ENCODE results near the gene ANKFY1. TPM values are rescaled to one million over a fixed set of nuclear protein-coding genes. Genes with fewer than 3 reads are reported as not detected.

Gene ANKFY1
- total and polyA plus RNA-seq, 9 of the 15 experiments (the other 6 are each of a cell fraction or from before 2014, with no cell fraction given), result 4.3 to 25.6 (median 12.2) TPM

DNA sequence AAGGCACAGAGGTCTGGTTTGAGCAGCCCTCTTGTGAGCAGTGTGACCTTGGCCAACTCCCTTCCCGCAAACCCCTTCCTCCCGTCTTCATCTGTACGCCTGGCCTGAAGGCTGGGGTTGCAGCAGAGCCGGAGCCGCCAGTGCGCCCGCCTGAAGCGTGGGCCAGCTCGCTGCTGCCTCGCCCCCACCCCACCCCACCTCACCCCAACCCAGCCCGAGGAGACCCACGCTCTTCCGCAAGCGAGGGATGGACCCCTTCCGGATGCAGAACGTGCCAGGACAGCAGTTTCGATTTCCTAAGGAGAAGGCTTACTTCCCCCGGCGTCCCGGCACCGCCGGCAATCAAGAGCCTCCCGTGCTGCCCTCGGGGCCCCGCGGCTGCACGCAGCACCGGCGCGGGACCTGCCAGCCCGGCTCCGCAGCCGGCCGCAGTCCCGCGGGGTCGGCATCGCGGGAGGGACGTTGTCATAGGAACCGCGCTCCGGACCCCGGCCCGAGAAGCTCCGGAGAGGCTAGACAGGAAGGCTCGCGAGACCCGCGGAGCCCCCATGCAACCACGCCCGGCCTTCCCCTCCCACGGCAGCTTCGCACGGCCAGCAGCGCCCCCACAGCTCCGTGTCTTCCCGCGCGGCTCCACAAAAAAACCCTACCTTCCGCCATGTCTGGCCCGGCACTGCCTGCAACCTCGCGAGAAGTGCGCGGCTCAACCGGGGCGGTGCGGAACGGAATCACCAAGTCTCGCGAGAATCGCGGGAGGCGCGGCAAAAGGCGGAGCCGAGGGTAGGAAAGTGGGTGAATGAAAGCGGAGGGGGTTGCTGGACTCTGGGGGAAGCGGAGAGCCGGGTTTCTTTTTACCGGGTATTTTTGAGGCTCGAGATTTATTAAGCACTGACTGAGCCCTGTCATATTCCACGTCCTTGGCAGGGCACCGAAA, at the start of gene ANKFY1 (continued):
- no peak for TF ChIP-seq SRSF7 (optimal IDR thresholded peaks at IDR 0.05; ENCODE audit: low read depth, low read length)
- TF ChIP-seq, protein P1, sequence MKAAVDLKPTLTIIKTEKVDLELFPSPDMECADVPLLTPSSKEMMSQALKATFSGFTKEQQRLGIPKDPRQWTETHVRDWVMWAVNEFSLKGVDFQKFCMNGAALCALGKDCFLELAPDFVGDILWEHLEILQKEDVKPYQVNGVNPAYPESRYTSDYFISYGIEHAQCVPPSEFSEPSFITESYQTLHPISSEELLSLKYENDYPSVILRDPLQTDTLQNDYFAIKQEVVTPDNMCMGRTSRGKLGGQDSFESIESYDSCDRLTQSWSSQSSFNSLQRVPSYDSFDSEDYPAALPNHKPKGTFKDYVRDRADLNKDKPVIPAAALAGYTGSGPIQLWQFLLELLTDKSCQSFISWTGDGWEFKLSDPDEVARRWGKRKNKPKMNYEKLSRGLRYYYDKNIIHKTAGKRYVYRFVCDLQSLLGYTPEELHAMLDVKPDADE (conservative IDR thresholded peaks at IDR 0.05; ENCODE audit: control insufficient read depth, low read depth, low read length), result no peak
- no peak for TF ChIP-seq DNMT1 (IDR thresholded peaks at IDR 0.05)
- TF ChIP-seq, protein P2, sequence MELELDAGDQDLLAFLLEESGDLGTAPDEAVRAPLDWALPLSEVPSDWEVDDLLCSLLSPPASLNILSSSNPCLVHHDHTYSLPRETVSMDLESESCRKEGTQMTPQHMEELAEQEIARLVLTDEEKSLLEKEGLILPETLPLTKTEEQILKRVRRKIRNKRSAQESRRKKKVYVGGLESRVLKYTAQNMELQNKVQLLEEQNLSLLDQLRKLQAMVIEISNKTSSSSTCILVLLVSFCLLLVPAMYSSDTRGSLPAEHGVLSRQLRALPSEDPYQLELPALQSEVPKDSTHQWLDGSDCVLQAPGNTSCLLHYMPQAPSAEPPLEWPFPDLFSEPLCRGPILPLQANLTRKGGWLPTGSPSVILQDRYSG (tag; conservative IDR thresholded peaks at IDR 0.05; ENCODE audit: low read depth), result no peak
- peak; percentile 37; the same call in 1 of the 2 replicates for TF ChIP-seq POLR2AphosphoS5 (IDR thresholded peaks at IDR 0.05; ENCODE audit: control insufficient read depth, insufficient read depth, low read depth, low read length)
- peak; percentile 46; the same call in 1 of the 2 replicates for TF ChIP-seq GABPA (tag; conservative IDR thresholded peaks at IDR 0.05; ENCODE audit: low read depth)
- TF ChIP-seq HDAC3 (IDR thresholded peaks at IDR 0.05; ENCODE audit: borderline replicate concordance, partially characterized antibody), result peak; percentile 87
- peak; percentile 87 for TF ChIP-seq RB1 (IDR thresholded peaks at IDR 0.05; ENCODE audit: low read depth)
- TF ChIP-seq SREBF1 (IDR thresholded peaks at IDR 0.05; ENCODE audit: borderline replicate concordance, low read depth, low read length), result no peak
- TF ChIP-seq, protein P3, sequence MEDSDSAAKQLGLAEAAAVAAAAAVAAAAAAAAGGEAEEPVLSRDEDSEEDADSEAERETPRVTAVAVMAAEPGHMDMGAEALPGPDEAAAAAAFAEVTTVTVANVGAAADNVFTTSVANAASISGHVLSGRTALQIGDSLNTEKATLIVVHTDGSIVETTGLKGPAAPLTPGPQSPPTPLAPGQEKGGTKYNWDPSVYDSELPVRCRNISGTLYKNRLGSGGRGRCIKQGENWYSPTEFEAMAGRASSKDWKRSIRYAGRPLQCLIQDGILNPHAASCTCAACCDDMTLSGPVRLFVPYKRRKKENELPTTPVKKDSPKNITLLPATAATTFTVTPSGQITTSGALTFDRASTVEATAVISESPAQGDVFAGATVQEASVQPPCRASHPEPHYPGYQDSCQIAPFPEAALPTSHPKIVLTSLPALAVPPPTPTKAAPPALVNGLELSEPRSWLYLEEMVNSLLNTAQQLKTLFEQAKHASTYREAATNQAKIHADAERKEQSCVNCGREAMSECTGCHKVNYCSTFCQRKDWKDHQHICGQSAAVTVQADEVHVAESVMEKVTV (CRISPR knock-in tag; IDR thresholded peaks at IDR 0.05), result no peak
- TF ChIP-seq ASH1L (IDR thresholded peaks at IDR 0.05; ENCODE audit: borderline replicate concordance, low read depth, partially characterized antibody), result peak; percentile 56
- peak; percentile 91 for TF ChIP-seq SIN3B (IDR thresholded peaks at IDR 0.05; ENCODE audit: low read depth)
- TF ChIP-seq, protein P4, sequence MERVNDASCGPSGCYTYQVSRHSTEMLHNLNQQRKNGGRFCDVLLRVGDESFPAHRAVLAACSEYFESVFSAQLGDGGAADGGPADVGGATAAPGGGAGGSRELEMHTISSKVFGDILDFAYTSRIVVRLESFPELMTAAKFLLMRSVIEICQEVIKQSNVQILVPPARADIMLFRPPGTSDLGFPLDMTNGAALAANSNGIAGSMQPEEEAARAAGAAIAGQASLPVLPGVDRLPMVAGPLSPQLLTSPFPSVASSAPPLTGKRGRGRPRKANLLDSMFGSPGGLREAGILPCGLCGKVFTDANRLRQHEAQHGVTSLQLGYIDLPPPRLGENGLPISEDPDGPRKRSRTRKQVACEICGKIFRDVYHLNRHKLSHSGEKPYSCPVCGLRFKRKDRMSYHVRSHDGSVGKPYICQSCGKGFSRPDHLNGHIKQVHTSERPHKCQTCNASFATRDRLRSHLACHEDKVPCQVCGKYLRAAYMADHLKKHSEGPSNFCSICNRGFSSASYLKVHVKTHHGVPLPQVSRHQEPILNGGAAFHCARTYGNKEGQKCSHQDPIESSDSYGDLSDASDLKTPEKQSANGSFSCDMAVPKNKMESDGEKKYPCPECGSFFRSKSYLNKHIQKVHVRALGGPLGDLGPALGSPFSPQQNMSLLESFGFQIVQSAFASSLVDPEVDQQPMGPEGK (CRISPR knock-in tag; IDR thresholded peaks at IDR 0.05; ENCODE audit: borderline replicate concordance), result no peak
- TF ChIP-seq CTBP1 (IDR thresholded peaks at IDR 0.05; ENCODE audit: borderline replicate concordance), result peak; percentile 32; the same call in 1 of the 2 replicates
- TF ChIP-seq NFATC3 (IDR thresholded peaks at IDR 0.05), result no peak
- TF ChIP-seq FOXP1 (CRISPR knock-in tag; IDR thresholded peaks at IDR 0.05), result 0 out of 2 replicates have a peak, but pooled peaks have one; percentile 42
- TF ChIP-seq TCF3 (CRISPR knock-in tag; IDR thresholded peaks at IDR 0.05), result no peak
- TF ChIP-seq TSC22D4 (tag; IDR thresholded peaks at IDR 0.05), result no peak
- TF ChIP-seq SUPT5H (IDR thresholded peaks at IDR 0.05), result peak; percentile 85
- no peak for TF ChIP-seq SNIP1 (IDR thresholded peaks at IDR 0.05; ENCODE audit: low read depth)
- TF ChIP-seq RHOXF2B (CRISPR knock-in tag; conservative IDR thresholded peaks at IDR 0.05), result no peak
- peak; percentile 73 for TF ChIP-seq TAF7 (tag; IDR thresholded peaks at IDR 0.05)
- peak; percentile 29; the same call in 1 of the 2 replicates for TF ChIP-seq HCFC1 (IDR thresholded peaks at IDR 0.05; ENCODE audit: low read depth, low read length)

Data from K562 (cell line).